Ramos (cell line): ENCODE results near the gene ST6GALNAC3.

Source experiments
- in situ Hi-C: fragments of 300-500 bp; cut with MboI; formaldehyde crosslinking; loops from one replicate; pipeline ENCODE4 v1.14.3; 2022; ENCODE audit warnings: low sequenced_read_pairs; ENCODE audit not compliant: unreplicated experiment

Gene ST6GALNAC3

DNA sequence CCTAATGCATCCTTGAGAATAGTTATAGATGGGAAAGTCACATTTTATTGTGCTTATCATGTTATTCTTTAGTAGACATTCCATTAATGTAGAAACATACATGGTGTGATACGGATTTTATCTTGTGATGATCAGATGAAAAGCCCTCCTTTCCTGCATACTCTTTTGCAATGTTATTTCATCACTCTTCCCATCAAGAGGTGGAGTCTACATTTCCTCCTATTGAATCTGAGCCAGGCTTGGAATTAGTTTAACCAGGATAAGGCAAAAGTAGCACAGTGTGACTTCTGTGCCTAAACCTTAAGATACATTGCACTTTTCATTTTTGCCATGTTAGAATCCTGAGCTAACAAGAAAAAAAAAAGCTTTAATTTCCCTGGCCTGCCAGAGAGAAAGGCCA, 399.0 kb downstream of the ST6GALNAC3 start:
- in situ Hi-C loops, result no loop called here

DNA sequence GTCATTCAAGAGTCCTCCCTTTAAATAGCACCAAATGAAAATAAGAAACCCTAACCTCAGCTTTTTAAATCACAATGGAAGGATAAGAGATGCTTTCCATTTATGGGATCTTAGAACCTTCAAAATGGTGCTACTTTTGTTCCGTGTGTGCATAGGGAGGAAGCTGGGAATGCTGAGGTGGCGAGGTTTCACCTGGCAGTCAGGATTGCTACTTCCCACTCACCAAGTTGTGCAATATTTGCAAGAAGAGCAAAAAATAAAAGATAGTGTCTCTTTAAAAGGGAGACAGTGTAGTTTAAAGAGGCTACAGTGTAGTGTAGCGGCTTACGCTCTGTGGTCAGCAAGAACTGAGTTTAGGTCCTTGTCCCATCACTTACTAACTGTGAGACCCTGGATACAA, 400.4 kb downstream of the ST6GALNAC3 start:
- in situ Hi-C loops, result no loop called here

DNA sequence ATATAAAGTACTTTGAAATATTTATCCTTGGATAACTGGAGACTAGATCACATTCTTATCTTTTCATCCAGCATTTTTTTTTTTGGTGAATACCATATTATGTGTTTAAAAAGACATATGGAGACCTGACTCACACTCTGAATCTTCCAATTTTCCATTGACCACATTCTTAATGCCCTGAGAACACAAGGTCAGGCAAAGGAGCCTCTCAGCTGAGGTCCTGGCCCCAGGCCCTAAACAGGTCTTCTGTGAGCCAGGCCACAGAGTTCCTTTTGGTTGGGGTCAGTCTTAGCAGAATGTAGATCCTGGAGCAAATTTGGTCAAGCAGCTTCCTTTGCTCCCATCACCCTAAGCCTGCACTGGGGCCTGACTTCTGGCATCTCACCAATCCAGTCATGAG, 402.6 kb downstream of the ST6GALNAC3 start:
- in situ Hi-C loops, result no loop called here

DNA sequence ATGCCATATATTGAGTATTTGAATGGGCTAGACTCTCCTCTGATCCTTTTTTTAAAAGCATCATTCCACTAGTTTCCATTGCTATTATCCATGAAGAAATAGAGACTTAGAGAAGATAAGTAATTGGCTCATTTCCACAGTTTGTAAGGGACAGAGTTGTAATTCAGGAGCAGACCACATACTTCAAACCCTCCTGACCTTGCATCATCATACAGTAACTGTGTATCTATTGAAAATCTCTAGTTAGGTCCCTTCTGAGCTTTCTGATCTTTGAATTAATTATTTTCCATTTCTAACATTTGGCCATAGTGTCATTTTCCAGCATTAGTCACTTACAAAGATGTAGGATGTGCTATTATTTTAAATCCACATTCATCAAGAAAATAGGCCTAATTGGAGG, 406.3 kb downstream of the ST6GALNAC3 start:
- in situ Hi-C loops, result no loop called here

DNA sequence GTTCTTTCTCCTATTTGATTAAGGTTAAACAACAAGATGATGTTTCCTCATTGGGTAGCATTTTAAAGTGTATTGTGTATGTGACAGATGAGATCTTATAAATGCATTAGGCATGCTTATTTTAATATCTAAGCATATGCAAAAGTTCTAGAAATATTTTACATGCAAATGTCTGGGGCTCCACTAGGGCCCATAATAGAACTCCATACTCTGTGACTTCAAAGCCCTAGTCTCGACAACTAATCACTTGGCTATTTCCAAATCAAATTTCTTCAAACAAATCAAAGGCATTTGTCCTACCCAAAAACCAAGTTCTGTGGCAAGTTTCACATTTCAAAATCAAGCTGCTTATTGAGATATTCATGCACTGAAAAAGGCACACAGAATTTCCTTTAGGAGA, 407.1 kb downstream of the ST6GALNAC3 start:
- in situ Hi-C loops, result no loop called here

DNA sequence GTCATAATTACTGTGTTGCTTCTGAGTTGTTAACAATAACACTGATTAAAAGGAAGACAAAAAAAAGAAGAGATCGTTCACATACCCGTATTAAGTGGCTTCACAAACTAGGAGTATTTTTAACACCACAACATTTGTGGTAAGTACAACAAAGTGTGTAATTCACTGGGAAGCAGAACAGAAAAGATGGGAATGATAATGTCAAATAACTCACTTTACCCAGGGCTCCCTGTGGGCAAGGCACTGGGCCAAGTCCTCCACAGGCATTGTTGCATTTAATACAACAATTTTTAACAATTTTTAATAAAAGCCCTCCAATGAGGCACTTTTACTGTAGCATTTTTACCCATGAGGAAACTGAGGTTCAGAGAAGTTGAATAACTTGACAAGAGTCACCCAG, 407.7 kb downstream of the ST6GALNAC3 start:
- in situ Hi-C loops, result no loop called here

DNA sequence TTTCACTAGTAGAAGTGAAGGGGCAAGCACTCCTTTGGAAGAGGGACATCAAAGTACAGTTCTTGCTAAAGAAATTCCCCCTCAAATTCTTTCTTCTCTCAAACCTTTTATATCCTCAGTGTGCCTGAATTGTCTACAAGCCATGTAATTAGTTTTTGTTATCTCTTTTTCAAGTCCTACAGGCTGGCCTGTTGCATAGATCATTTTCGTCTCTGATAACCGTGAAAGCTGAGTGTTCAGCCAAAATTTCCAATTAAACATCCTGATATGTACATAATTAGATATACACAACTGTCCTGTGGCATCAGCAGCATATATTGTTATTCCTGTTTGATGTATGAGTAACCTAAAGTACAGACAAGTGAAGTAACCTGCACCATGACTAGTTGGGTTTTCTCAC, 417.2 kb downstream of the ST6GALNAC3 start:
- in situ Hi-C loops, result no loop called here

DNA sequence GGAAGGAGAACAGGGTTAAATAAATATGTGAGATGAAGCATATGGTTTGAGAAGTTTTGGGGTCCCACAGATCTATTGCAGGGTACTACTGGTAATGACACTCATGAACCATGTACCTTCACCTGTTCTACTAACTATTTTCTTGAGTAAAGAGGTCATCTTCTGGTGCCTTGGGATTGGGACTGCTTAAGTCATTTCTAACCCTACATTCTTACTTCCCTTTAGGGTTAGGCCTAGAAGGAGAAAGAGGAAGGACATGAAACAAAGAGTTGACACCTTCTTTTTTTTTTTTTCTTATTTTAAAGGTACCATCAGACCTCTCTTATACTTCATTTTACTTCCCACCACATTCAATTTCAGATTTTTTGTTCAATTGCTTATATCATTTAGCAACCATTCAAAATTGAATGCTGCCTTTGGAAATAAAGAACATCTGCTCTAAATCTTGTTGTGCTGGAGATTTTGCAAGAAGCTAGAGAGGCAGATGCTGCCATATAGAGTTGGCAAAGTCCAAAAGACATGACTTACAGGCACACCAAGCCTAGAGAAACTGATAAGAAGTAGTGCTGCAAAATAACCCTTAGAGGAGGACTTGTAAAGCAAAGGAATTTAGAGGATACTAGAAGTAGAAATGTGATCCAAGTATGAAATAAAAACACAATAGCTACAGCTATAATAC, 418.3 kb downstream of the ST6GALNAC3 start:
- in situ Hi-C loops, result no loop called here

DNA sequence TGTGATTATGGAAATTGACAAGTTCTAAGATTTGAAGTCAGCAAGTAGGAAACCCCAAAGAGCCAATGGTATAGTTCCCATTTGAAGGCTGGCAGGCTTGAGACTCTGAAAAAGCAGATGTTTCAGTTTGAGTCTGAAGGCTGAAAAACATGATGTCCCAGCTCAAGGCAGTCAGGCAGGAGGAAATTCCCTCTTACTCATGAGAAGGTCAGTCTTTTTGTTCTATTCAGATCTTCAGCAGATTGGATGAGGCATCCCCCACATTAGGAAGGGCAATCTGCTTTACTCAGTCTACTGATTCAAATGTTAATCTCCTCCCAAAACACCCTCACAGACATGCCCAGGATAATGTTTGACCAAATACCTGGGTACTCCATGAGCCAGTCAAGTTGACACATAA, 420.3 kb downstream of the ST6GALNAC3 start:
- in situ Hi-C loops, result no loop called here

DNA sequence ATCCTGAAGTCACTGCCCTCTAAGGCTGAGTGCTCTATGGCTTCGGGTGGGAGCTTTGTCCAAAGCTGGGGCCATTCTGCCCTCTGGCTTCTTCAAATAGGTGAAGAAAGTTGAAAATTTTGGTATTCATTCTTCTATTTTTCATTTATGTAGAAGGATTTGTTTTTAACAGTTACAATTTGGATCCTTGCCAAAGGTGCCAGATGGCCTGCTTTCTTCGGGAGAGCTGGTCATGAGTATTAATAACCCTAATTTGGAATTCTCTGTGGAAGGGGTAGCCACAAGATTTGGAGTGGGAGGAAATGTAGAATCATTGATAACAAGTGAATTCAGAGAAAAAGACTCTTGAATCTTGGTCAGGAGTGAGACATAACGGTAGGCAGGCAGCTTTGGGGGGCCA, 422.3 kb downstream of the ST6GALNAC3 start:
- in situ Hi-C loops, result no loop called here

DNA sequence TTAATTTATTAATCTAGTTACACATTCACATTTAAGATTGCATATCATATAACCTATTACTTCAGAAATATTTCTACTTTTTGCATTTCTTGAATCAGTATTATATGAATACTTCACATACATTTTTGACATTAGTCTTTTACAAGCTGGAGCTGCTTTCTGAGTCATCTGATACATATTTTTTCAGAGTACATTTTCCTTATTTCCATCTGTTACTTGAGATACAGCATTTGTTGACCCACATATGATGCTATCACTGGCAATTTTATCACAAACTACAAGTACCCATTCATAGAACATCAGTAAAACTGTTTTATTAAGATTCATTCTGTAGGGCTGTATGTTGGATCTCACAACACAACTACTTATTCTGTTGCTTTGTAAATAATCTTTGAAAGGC, 425.6 kb downstream of the ST6GALNAC3 start:
- in situ Hi-C loops, result no loop called here

DNA sequence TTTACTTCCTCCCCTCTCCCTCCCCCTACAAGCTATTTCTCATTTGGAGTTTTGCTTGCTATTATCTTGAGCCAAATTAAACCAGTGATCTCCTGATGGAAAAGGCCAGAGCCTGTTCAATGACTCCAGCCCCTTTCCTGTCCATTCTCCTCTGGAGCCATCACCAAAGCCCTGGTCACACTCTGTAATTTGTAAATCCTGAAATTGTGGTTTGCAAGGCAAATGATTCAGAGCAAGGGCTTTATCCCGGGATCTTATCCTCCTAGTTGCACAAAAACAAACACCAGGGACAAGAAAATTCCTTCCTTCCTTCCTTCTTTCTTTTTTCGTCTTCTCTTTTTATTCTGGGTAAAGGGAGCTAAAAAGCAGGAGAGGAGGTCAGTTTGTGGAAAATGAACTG, 426.6 kb downstream of the ST6GALNAC3 start:
- in situ Hi-C loops, result no loop called here

DNA sequence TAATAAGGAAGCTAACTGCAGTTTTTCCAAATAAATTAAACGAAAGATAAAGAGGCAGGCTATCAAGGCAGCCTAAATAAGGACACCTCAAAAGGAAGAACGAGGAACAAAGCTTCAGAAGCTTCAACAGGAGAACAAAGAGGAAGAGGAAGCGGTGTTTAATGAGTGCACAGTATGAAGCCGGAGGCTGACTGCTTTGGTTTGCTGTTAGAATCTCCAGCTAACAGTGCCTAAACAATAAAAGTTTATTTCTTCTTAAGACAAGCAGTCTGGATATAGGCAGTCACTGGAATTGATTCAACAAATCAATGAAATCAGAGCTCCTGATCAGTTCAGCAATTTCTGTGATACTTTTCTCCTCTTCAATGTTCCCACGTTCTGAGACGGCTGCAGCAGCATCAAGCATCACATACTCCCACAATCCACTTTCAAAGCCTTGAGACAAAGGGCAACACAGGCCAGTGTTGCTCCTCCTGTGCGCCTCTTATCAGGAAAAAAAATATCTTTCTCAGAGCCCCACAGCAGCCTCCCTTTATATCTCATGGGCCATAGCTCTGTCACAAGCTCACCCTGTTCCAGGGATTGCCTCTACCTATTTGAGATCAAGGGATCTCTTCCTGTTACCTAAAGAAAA, 427.2 kb downstream of the ST6GALNAC3 start:
- in situ Hi-C loops, result no loop called here

DNA sequence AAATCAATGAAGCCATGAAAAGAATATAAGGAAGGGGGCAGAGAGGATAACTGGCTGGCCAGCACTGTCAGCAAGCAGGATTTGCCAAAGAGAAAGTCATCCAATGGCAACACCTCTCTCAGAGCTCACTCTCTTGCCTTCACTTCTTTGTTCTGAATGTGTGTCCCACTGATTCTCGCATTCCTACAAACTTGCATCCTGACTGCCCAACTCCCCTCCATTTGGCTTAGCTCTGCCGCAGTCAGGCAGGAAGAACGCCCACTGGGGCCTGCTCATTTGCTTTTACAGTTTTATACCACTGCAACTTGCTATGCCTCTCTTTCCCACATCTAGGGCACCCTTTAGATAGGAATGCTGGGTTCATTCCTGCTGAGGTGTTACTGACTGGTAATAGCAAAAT, 428.6 kb downstream of the ST6GALNAC3 start:
- in situ Hi-C loops, result no loop called here

DNA sequence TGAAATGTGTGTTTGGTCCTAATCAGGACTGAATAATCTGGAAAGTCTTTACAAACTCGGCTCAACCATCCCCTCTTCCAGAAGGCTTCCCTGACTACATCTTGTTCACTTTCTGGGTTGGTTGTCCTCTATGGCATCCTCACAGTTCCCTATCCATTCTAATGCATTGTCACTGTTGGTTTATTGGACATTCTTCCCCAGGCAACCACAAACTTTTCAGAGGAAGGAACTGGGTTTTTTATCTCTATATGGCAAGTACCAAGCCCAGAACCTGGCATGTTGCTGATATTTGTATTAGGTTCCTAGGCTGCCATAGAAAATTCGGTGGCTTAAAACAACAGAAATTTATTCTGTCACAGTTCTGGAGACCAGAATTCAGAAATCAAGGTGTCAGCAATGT, 429.2 kb downstream of the ST6GALNAC3 start:
- in situ Hi-C loops, result no loop called here

DNA sequence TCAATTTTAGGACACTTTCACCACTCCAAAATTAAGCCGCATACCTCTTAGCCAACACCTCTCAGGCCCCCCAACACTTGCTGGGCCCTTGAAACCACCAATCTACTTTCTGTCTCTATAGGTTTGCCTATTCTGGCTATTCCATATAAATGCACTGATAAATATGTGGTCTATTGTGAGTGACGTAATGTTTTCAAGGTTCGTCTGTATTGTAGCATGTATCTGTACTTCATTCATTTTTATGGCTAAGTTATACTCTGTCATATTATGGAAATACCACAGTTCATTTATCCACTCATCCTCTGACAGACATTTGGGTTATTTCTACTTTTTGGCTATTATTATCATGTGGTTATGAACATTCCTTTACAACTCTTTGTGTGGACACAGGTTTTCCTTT, 432.8 kb downstream of the ST6GALNAC3 start:
- in situ Hi-C loops, result no loop called here

DNA sequence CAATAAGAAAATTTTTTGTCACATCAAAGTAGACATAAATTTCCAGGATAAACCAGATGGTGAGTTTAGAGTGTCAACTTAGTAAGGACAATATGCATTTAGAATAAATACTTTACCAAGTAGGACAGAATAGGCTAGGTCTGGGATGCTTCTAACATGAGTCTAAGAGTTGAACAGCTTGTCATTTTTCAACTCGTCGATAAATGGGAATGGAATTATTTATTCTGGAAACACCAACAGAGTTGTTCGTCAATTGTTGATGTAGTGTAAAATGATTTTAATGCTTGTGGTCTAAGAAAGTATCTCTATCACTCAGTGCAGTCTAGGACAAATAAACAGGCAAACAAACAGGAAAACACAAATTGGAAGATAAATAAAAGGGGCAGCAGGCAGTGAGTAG, 434.3 kb downstream of the ST6GALNAC3 start:
- in situ Hi-C loops, result no loop called here

DNA sequence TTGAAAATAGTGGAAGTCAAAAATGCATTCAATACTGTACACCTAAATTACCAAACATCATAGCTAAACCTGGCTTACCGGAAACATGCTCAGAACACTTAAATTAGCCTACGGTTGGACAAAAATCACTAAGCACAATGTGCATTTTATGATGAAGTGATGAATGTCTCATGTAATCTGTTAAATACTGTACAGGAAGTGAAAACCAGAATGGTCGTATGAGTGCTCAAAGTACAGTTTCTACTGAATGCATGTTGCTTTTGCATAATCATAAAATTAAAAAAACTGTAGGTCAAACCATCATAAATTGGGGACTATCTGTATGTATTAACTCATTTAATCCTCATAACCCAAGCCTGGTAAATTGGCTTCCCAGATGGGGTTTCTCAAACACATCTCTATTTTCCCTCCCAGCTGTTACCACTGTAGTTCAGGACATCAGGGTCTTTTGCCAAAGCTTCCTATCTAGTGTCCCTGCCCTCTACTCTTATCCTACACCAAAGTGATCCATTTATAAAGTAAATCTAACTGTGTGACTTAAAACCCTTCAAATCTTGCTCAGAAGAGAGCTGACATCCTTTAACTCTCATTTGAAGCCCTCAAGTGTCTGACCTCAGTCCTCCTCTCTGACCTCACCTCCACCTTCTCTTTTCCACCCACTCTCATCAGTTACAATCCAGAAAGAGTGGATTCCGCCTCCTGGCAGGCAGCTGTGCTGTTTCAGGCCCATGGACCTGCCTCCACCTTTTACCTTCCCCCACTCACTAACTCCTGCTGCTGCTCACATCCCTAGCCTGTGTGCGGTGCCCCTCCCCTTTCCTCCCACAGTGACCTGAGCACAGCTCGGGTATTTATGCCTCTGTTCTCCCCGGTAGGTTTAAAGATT, 436.4 kb downstream of the ST6GALNAC3 start:
- in situ Hi-C loops, result no loop called here

DNA sequence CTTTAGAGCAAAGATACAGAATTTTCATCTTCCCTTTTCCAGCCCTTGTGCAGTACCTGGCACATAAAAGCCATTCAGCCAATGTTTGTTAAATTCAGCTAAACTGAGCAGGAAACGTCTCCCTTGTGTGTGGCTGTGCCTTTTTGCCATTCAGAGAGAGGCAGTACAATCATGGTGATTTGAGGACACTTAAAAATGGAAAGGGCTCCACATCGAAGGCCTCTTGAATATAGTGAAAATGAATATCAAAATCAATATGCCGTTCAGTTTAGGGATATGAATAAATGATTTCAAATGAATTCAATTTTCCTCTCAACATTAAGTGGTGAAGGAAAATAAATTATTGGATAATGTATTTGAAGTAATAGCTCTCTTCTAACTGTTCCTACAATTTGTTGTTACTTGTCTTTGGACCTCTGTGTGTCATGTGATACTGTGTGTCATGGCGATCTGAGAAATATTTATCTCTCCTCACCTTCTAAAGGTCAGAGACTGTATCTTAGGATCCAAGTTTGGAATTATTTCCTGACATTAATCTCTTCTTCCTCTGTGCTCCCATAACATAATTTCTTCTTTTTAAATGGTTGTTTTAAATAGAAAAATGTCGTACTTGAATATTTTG, 437.1 kb downstream of the ST6GALNAC3 start:
- in situ Hi-C loops, result no loop called here

DNA sequence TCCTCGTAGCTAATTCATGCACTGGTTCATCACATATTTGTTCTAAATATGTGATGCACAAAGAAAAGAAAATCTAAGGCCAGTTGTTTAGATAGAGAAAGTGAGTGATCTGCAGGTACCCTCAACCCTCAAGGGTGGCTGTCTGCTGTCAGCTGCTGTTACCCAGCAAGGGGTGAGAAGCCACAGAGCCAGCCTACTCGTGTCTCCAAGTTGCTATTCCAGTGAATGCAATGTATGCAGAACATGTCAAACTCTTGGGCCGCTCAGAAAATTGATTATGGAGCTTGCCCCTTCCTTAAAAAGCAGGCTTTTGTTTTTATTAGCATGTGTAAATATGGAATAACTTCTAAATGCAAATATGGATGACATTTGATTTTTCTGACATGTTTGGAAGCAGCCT, 456.4 kb downstream of the ST6GALNAC3 start:
- in situ Hi-C loops, result no loop called here

DNA sequence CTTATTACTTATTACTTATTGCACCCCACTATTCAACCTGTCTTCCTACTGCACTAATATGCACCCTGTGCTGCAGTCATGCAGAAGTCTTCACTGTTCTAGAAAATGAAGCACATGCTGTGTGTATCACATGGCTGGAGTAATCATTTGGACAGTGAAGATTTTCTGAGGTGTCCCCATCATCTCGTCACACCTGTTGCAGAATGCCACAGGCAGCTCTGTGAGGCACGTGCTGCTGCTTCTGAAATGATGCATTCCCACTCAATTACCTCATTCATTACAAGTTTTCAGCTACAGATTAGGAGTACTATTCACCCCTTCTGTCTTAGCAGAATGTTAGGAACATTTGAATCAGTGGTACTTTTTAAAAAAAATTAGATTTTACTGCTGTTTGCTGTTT, 467.1 kb downstream of the ST6GALNAC3 start:
- in situ Hi-C loops, result no loop called here
